GM23338 (cell line): ENCODE data around the gene FBLN5.

Experiments used
- CTCF ChIP-seq, 2 experiments: fragments of 200-600 bp in 1 of 2; sonication (generic) in 1 of 2; conservative IDR thresholded peaks; 2 replicates each; pipeline versions ENCODE4 v1.5.1 to v1.6.1; 2016 to 2017; ENCODE audit warnings: antibody characterized with exemption in 2 of 2, low read depth in 2 of 2, mild to moderate bottlenecking in 2 of 2, moderate library complexity in 1 of 2
- EZH2 ChIP-seq: fragments of 200-600 bp; sonication (generic); IDR thresholded peaks from one replicate; pipeline ENCODE4 v1.8.0; 2017; ENCODE audit warnings: antibody characterized with exemption, mild to moderate bottlenecking, low read depth; ENCODE audit not compliant: unreplicated experiment
- POLR2AphosphoS5 ChIP-seq: IDR thresholded peaks from 2 replicates; pipeline ENCODE4 v1.6.1; 2016; ENCODE audit warnings: antibody characterized with exemption, low read depth
- REST ChIP-seq: IDR thresholded peaks from one replicate; pipeline ENCODE4 v1.6.1; 2018; ENCODE audit warnings: antibody characterized with exemption; ENCODE audit not compliant: unreplicated experiment

- TF ChIP-seq CTCF (conservative IDR thresholded peaks at IDR 0.05; ENCODE audit: low read depth in 2 of 2) (peak in 1 of 2 experiments; percentile 19; a peak in 1 of 4 replicates), REST (no peak), POLR2AphosphoS5 (no peak), EZH2 (no peak)
These were observed 21.8 kb downstream of the FBLN5 start for GRCh38 chr14:91925727-91926121.
